Subcutaneous adipose tissue (tissue), 4 donors: Measurements from ENCODE around the gene LRRC17. TPM values are rescaled to one million over a fixed set of nuclear protein-coding genes. Genes with fewer than 3 reads are reported as not detected.

Experiments used
- total RNA-seq, 4 donors: library from RNA; depleted of rRNA; stranded (reverse); fragments of >200 nt; gene quantifications; one replicate each; pipeline ENCODE4 v1.1.0, GENCODE V29; 2016
- TF ChIP-seq, protein P1 (sequence below): fragments of 450-650 bp; IDR thresholded peaks from one replicate; pipeline ENCODE4 v1.5.1; 2016; ENCODE audit warnings: low read depth, mild to moderate bottlenecking, control low read depth, antibody characterized with exemption, moderate library complexity

Gene LRRC17, protein sequence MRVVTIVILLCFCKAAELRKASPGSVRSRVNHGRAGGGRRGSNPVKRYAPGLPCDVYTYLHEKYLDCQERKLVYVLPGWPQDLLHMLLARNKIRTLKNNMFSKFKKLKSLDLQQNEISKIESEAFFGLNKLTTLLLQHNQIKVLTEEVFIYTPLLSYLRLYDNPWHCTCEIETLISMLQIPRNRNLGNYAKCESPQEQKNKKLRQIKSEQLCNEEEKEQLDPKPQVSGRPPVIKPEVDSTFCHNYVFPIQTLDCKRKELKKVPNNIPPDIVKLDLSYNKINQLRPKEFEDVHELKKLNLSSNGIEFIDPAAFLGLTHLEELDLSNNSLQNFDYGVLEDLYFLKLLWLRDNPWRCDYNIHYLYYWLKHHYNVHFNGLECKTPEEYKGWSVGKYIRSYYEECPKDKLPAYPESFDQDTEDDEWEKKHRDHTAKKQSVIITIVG
- total RNA-seq, result 1 to 10 TPM; 2.3 to 4.5 (median 3.9) TPM

DNA sequence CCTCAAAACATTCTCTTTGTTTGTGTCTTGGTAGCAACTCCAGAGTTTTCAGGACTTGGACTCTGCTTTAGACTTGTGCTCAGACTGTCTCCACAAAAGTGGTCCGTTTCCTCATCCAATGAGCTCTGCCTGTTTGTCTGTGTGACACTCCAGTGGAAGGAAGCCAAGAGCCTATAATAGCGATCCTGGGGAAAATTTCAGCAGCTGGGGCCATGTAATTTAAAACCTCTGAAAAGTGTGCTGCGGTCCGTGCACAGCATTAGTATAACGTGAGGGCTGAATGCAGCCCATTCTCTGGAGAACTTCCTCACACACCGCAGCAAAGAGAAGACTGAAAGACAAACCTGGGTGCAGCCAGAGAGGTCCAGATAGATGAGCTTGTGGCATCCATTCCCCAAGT is at the start of gene LRRC17:
LRRC17 (plus strand) TSS at position 259 of the 400 bp plus-strand sequence. CDS start 20,914 bp downstream, outside the sequence.
- TF ChIP-seq, protein P1, sequence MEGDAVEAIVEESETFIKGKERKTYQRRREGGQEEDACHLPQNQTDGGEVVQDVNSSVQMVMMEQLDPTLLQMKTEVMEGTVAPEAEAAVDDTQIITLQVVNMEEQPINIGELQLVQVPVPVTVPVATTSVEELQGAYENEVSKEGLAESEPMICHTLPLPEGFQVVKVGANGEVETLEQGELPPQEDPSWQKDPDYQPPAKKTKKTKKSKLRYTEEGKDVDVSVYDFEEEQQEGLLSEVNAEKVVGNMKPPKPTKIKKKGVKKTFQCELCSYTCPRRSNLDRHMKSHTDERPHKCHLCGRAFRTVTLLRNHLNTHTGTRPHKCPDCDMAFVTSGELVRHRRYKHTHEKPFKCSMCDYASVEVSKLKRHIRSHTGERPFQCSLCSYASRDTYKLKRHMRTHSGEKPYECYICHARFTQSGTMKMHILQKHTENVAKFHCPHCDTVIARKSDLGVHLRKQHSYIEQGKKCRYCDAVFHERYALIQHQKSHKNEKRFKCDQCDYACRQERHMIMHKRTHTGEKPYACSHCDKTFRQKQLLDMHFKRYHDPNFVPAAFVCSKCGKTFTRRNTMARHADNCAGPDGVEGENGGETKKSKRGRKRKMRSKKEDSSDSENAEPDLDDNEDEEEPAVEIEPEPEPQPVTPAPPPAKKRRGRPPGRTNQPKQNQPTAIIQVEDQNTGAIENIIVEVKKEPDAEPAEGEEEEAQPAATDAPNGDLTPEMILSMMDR, result no peak

- TF ChIP-seq, protein P1, result no peak
Observed at GRCh38 chr7:102864958-102865357, 47.8 kb upstream of the LRRC17 start.

- TF ChIP-seq, protein P1, result no peak
Observed at GRCh38 chr7:102866535-102867215, 46.1 kb upstream of the LRRC17 start.

GRCh38 chr7:102869195-102869594 is 43.6 kb upstream of the LRRC17 start:
- TF ChIP-seq, protein P1, result no peak

GRCh38 chr7:102872460-102872859 is 40.3 kb upstream of the LRRC17 start:
- TF ChIP-seq, protein P1, result no peak

DNA sequence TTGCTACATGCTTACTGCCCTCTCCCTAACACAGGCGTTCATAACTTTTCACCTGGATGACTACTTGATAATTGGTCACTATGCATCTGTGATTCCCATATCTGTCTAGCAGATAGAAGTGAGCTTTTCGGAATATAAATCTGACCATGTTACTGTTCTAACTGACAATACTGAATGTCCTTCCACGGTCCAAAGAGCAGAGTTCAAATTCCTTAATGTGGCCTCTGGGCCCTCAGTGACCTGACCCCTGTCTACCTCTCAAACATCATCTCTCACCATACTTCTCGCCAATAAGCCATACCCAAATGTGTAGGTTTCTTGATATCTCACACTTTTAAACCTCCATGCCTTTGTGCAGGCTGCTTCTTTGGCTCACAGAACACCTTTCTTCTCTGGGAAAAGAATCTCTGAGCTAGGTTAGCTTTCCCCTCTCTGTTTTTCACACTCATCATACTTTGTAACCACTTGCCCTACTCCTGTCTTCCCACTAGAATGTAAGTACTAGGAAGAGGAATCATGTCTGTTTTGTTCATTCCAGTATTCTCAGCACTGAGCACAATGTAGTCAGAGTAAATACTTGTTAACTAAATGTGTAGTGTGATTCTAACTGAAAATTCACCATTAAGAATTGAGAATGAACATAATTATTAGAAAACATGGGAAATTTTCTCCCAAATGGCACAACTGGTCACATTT is 39.2 kb upstream of the LRRC17 start:
- TF ChIP-seq, protein P1, result no peak
